Measurements from ENCODE around the gene LZTS2. TPM values are rescaled to one million over a fixed set of nuclear protein-coding genes. Genes with fewer than 3 reads are reported as not detected.

The LZTS2 gene
- total RNA-seq (2012; rRNA removed) (17.8 and 19.2 TPM in 2 replicates), polyA plus RNA-seq (2012; rRNA removed) (101 and 108 TPM in 2 replicates), Bru-seq, nascent RNA (percentile 70 among the genes with signal in this experiment), BruChase-seq, experiment 1, labeled RNA remaining after a 6-hour chase (percentile 70 among the genes with signal in this experiment), BruChase-seq, experiment 2, labeled RNA remaining after a 2-hour chase (percentile 78 among the genes with signal in this experiment)
- 62.9 and 107 TPM in 2 replicates for polyA plus RNA-seq (2012; cell fraction: cytosol; rRNA removed)
- 135 and 272 TPM in 2 replicates for polyA plus RNA-seq (2012; cell fraction: nucleus; rRNA removed; ENCODE audit: low replicate concordance)
- long read RNA-seq, full-length matches to known transcripts = 32 of 239 reads
- long read RNA-seq, partial matches to known transcripts = 34 of 239 reads
- long read RNA-seq, other reads (novel, unspliced or antisense) = 173 of 239 reads

GRCh38 chr10:100999742-101000126 lies at the start of gene LZTS2:
Gene LZTS2 (plus strand): TSS chr10:100999808. CDS start chr10:101002539, 2,731 bp downstream.
- ChIA-PET POLR2A (ENCODE audit: unreplicated experiment) (interaction anchor here (0.7 kb wide), 1 partner anchor 8 kb away, joined by 5 read pairs; no protein-coding TSS in a partner anchor), CTCF (interaction anchor here (0.7 to 4.4 kb wide), 3 partner anchors 11 to 17 kb away, joined by 3 to 48 read pairs (median 5); no protein-coding TSS in a partner anchor)
- in situ Hi-C loops (cut with MboI; ENCODE audit: low sequenced_read_pairs) = no loop called here
- H4K20me1 ChIP-seq (ENCODE audit: insufficient read depth, low read length) = peaks cover 45% of the 10 kb centered on the region
- peak within 1 kb of the TSS; percentile 78 for H3K4me3 ChIP-seq (ENCODE audit: insufficient read depth, low read depth, low read length)
- H2BK15ac ChIP-seq (ENCODE audit: low read depth, low read length) = peak within 1 kb of the TSS; percentile 99
- peak within 1 kb of the TSS; percentile 88 for H3K18ac ChIP-seq (ENCODE audit: low read depth, low read length)
- no peaks in the 10 kb centered on the region for H3K27me3 ChIP-seq (ENCODE audit: control insufficient read depth, insufficient read depth, low read length)
- H3K27ac ChIP-seq (ENCODE audit: insufficient read depth, low read length) = peak within 1 kb of the TSS; percentile 95
- DNase-seq = no peak
- BruUV-seq (replicated peaks) = no TSS peak
- H4K91ac ChIP-seq (ENCODE audit: insufficient read depth, low read depth, low read length) = peak within 1 kb of the TSS; percentile 100
- peak within 1 kb of the TSS; percentile 100 for H2AK9ac ChIP-seq (replicated peaks; ENCODE audit: low read depth, low read length, poor library complexity)
- WGBS, 2 experiments (ENCODE audit: extremely low coverage in 2 of 2, insufficient read length in 1 of 2) = 3% methylated on average over 12 of the region's 44 CpGs; no CpG with 5 or more reads in 1 of the 2 experiments
- H2BK120ac ChIP-seq (ENCODE audit: low read depth, low read length) = peak within 1 kb of the TSS; percentile 99
- peak within 1 kb of the TSS; percentile 97 for H3K9ac ChIP-seq (ENCODE audit: low read depth, low read length)
- dilution Hi-C loops (cut with HindIII; ENCODE audit: low sequenced_read_pairs, unreplicated experiment) = no loop called here
- H3K9me1 ChIP-seq (ENCODE audit: insufficient read depth, low read length) = peaks cover 4% of the 10 kb centered on the region
- H3K4ac ChIP-seq (ENCODE audit: low read depth, low read length) = peak within 1 kb of the TSS; percentile 100
- peak within 1 kb of the TSS; percentile 100 for H3K23ac ChIP-seq (ENCODE audit: low read depth, low read length)
- peak within 1 kb of the TSS; percentile 80 to 99 for H4K8ac ChIP-seq (ENCODE audit: low read depth in 2 of 2, low read length in 2 of 2)
- peaks cover 25% of the 10 kb centered on the region for H3K4me1 ChIP-seq (ENCODE audit: control insufficient read depth, insufficient read depth, low read length)
- peaks cover 22% of the 10 kb centered on the region; the same call in 1 of the 2 replicates for H3K36me3 ChIP-seq (ENCODE audit: control insufficient read depth, insufficient read depth, low read length)
- peak within 1 kb of the TSS; percentile 97 for H2BK5ac ChIP-seq (ENCODE audit: low read depth, low read length, poor library complexity, severe bottlenecking)
- H3K14ac ChIP-seq (replicated peaks; ENCODE audit: low read depth, low read length) = peak within 1 kb of the TSS; percentile 100
- H4K5ac ChIP-seq (ENCODE audit: low read depth, low read length) = peak within 1 kb of the TSS; percentile 85
- peak; percentile 59; the same call in 1 of the 2 replicates for ATAC-seq (ENCODE audit: low read depth)
- H2AK5ac ChIP-seq (ENCODE audit: low read depth, low read length) = peak within 1 kb of the TSS; percentile 100
- H3K56ac ChIP-seq (ENCODE audit: extremely low read depth, insufficient read depth, low read length) = peak within 1 kb of the TSS; percentile 99
- peak within 1 kb of the TSS; percentile 80 for H2BK20ac ChIP-seq (ENCODE audit: low read depth, low read length)
- intact Hi-C loops (cut with micrococcal nuclease) = no loop called here
- H3K79me1 ChIP-seq (ENCODE audit: low read depth in 1 of 2, low read length in 2 of 2) = peaks cover 14 to 54% of the 10 kb centered on the region in 2 experiments
- peak within 1 kb of the TSS; percentile 93 for H3K4me2 ChIP-seq (ENCODE audit: low read depth, low read length)
- TF ChIP-seq MAFK (IDR thresholded peaks at IDR 0.05; ENCODE audit: low read depth, low read length) (no peak), CHD1 (IDR thresholded peaks at IDR 0.05; ENCODE audit: low read depth, low read length) (peak; percentile 41; the same call in 1 of the 2 replicates)
- H3K9me3 ChIP-seq (ENCODE audit: control insufficient read depth, insufficient read depth, low read length) = no peaks in the 10 kb centered on the region
- peak within 1 kb of the TSS; percentile 92 for H2AFZ ChIP-seq (replicated peaks; ENCODE audit: low read length, poor library complexity)

All from IMR-90 (cell line).